CD4-positive, alpha-beta T cell treated with Interleukin-17A for 1 hour (primary cell): ENCODE measurements around the gene EIF5A.
A peak's percentile ranks its signal among the peaks of the same experiment; 100 is the strongest.
"Not testable (repeated sequence)": the region's sequence is repeated elsewhere in the genome, so short reads cannot be mapped to it uniquely, and the experiment has no call there.

Source experiments
- DNase-seq: peaks from one replicate; pipeline ENCODE4 v3.0.0-alpha.2; 2020

Gene EIF5A

DNA sequence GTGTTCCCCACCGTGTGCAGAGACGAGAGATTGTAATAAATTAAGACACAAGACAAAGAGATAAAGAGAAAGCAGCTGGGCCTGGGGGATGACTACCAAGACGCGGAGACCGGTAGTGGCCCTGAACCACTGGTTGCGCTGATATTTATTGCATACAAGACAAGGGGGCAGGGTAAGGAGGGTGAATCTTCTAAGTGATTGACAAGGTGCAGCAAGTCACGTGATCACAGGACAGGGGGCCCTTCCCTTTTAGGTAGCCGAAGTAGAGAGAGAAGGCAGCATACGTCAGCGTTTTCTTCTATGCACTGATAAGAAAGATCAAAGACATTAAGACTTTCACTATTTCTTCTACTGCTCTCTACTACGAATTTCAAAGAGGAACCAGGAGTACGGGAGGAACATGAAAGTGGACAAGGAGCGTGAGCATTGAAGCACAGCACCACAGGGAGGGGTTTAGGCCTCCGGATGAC, 25.2 kb downstream of the EIF5A start:
- peak; percentile 73 for DNase-seq

DNA sequence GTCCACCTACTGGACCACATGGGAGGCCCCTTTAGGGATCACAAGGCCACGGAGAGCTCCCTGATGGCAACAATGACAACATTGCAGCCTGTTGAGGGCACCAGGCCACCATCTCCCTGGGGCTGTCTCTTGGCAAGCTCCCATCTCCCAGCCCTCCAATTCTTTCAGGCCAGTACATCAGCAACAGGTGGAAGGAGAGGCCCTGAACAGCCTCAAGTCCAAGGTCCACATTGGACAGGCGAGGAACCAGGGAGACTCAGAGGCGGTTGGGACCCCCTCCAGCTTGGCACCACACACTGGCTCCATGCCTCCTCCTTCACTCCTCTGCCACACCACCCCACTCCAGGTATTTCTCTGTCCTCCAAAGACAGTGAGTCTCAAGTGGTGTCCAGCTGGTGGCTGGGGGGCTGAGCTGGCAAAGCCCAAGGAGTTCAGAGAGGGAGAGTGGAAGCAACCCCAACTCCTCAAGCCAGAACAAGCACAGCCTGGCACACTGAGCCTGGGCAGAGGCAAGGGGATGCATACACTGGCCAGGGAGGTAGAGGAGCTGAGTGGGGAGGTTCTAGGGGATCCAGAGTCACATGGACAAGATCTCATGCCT, 27.6 kb downstream of the EIF5A start:
- no peak for DNase-seq

DNA sequence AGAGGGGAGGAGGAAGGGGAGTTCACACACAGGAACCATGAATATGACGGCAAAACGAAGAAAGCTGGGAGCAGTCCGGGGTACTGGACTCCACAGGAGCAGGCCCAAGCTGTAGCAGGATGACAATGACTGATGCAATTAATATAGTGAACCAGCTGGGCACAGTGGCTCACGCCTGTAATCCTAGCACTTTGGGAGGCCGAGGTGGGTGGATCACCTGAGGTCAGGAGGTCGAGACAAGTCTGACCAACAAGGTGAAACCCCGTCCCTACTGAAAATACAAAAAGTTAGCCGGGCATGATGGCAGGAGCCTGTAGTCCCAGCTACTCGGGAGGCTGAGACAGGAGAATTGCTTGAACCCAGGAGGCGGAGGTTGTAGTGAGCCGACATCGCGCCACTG, 28.3 kb downstream of the EIF5A start:
- DNase-seq = not testable (repeated sequence)

DNA sequence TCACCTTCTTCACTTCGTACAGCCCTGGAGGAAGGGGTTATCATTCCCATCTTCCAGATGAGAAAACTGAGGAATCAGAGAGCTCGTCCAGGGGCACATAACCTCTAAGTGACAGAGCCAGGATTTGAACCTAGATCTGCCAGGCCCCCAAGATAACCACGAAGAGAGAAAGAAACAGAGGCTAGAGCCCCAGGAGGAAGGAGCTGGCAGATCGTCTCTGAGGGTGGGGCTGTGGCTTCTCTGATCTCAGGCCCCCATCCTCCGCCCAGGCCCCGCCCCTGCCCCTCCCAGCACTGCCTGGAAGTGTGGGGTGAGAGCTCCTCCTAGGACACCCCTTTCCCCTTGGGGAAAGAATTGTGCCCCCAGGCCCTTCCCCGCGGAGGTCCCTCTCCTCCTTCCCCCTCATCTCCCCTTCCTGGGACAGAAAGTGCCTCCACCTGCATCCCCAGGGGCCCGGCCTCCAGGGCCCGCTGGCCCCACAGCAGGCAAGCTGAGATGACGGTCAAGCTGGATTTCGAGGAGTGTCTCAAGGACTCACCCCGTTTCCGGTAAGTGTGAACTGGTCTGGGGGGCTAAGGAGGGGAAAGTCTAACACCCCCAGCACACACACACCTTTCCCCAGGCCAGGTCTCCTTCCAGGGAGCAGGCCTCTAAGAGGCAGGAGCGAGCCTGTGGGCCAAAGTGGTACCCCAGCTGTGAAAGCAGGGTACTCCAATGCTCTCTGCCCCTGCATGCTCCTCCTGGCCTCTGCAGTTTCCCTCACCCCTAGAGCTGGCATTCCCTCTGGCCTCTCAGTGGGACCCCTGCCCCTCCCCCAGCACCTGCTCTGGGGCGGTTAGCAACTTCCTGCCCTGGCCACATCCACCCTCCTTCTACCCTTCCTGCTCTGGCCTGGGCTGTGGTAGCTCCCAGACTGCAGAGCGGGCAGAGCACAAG, 29.1 kb downstream of the EIF5A start, which contains the start of gene ACAP1:
TSS of gene ACAP1 (plus strand) at position 290 of the 936 bp plus-strand sequence. CDS start at position 496, 206 bp downstream.
- peak; percentile 88 for DNase-seq

DNA sequence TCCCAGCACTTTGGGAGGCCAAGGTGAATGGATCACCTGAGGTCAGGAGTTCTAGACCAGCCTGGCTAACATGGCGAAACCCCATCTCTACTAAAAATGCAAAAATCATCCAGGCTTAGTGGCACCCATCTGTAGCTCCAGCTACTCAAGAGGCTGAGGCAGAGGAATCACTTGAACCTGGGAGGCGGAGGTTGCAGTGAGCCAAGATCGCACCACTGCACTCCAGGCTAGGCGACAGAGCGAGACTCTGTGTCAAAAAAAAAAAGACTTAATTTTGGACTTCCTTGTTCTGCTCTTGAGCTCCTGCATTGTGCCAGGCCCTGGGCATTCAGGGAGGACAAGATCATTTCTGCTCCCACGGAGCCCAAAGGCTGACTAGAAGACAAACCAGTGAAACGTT, 30.2 kb downstream of the EIF5A start:
- not testable (repeated sequence) for DNase-seq

DNA sequence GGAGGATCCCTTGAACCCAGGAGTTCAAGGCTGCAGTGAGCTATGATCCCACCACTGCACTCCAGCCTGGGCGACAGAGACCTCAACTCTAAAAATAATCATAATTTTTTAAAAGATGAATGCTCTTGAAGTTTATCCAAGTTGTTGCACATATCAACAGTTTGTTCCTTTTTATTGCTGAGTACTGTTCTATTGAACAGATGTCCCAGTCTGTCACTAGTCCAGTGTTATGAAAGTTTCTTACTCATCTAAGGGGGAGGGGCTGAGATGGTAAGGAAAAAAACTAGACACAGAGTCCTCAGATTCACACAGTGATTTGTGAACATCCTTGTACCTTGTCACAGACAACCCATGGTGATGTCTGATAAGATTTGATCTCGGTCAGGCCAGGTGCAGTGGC, 32.8 kb downstream of the EIF5A start:
- no peak for DNase-seq

DNA sequence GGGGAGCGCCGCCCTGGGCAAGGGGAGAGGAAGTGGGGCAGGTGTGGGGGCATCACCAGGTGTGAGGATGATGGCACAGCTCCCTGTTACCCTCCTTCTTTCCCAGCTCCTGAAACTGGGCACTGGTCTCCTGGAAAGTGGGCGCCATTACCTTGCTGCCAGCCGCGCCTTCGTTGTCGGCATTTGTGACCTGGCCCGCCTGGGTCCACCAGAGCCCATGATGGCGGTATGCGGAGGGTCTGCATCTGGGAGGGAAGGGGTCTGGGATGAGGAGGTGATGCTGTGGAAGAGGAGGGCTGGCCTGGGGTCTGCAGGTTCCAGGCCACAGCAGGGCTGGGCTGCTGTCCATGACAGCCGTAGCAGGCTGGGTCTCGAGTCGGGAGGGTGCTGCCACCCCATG, 34.4 kb downstream of the EIF5A start:
- DNase-seq = no peak

DNA sequence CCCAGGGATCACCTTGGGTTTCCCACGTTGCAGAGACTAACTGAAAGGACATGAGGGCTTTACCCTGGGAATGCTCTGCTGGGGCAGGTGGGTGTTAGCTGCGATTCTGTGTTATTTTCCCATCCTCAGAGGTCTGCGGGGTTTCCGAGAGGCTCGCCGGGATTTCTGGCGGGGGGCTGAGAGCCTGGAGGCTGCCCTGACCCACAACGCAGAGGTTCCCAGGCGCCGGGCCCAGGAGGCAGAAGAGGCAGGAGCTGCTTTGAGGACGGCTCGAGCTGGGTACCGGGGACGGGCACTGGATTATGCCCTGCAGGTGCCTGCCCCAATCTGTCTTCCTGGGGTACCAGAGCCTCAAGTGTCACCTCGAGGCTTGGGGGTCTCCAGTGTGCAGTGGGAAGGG, 35.8 kb downstream of the EIF5A start:
- no peak for DNase-seq

DNA sequence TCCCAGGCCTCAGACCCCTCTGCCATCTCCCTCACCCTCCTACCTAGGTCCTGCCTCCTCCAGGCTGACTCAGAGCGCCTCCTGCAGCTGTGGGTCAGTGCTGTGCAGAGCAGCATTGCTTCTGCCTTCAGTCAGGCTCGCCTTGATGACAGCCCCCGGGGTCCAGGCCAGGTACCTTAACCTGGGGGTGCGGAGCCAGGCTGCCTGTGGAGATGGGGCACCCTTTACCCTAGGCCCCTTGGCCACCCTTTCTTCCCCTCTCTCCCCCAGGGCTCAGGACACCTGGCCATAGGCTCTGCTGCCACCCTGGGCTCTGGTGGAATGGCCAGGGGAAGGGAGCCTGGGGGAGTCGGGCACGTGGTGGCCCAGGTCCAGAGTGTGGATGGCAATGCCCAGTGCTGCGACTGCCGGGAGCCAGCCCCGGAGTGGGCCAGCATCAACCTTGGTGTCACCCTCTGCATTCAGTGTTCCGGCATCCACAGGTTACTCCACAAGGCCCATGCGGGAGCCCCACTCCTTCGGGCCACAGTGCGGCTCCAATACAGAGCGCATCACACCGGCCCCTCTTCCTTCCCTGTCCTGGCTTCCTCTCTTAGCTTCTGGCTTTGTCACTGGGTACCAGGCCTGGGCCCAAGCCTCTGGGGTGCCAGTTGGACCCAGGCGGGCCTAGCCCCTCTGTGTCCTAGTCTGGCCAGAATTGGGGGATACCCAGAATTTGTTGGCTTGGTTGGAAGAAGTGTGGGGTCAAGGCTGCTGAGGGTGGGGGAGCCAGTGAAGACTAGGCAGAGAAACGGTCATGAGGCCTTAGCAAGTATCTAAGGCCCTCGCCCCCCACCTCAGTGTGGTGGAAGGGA, 39.6 kb downstream of the EIF5A start:
- no peak for DNase-seq

DNA sequence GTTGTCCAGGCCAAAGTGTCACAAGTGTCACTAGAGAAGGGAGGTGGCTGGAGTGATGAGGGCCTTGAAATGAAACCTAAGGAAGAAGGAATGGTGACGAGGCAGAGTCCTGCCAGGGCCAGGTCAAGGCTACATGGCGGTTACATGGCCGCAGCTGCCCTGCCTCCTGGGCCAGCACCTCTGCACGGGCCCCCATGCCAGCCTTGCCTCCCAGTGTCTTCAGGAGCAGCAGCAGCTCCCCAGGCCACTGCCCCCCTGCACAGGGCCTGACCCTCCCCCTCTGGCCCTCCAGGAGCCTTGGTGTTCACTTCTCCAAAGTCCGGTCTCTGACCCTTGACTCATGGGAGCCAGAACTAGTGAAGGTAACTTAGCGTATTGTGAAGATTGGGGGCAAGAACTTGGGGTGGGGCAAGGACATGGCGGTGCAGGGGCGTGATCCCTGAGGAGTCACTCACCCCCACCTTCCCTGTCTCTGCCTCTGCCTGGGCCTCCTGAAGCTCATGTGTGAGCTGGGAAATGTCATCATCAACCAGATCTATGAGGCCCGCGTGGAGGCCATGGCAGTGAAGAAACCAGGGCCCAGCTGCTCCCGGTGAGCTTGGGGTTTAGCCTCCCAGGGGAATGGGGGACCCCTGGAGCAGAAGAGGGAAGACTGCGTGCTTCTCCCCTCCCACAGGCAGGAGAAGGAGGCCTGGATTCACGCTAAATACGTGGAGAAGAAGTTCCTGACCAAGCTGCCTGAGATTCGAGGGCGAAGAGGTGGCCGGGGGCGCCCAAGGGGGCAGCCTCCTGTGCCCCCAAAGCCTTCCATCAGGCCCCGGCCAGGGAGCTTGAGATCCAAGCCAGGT, 40.4 kb downstream of the EIF5A start:
- no peak for DNase-seq

DNA sequence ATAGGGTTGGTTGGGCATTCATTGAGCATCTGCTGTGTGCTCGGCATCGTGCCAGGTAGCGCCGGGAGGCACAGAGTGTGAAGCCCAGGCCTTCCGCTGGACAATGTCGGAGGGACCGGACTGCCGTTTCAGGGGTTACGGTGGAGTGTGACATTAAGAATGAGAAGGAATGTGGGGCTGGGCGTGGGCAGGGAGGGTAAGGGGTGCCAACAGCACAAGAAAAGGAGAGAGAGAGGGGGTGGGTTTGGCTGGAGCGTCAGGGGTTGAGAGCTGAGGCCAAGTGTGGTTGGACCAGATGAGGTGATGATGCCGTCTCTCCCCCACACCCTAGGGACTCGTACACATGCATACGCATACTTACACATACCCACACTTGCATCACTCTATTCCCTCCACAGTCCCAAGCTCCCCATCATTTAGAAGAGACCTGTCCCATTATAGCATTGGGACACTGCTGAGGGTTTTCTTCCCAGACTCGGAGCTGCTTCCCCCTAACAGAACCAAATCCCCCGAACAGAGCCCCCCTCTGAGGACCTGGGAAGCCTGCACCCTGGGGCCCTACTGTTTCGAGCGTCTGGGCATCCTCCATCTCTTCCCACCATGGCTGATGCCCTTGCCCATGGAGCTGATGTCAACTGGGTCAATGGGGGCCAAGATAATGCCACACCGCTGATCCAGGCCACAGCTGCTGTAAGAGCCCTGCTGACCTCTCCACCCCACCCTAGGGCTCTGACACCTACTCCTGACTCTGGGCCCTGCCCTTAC, 41.2 kb downstream of the EIF5A start:
- no peak for DNase-seq

DNA sequence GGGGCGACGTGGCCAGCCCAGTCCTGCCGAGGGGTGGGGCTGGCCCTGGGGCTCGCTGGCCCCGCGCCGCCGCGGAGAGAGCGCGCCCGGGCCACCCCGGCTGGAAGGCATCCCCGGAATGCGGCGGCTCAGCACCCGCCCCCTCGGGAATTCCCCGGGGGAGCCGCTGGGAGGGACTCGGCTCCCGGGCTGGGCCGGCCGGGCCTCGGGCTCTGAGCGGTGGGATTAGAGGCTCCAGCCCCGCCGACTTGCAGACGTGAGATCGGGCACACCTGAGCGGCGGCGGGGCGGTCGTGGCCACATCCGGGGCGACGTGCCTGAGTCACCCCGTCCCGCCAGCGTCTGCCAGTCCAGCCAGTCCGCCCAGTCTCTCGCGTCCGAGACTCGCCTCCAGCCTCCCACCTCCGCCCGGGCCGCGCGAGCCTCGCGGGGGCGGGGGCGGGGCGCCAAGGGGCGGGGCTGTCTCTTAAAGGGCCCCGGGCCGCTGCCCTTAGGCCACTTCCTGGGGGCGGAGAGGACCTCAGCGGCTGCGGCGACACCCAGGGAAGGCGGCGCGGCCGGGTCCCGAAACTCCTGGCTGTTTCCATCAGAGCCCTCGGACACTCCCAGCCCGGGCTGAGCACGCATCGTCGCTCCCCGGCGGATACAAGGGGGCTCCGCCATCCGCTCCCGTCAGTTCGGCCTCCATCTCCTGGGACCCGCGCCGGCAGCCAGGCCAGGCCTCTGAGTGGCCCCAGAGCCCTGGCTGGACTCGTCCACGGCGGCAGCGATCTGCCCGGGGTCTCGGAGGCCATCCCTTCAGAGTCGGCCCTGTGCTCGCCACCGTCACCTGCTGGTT, 44.5 kb downstream of the EIF5A start, which contains the start of gene KCTD11:
TSS of gene KCTD11 (plus strand) at position 498 of the 838 bp plus-strand sequence.
- DNase-seq = peak; percentile 84

DNA sequence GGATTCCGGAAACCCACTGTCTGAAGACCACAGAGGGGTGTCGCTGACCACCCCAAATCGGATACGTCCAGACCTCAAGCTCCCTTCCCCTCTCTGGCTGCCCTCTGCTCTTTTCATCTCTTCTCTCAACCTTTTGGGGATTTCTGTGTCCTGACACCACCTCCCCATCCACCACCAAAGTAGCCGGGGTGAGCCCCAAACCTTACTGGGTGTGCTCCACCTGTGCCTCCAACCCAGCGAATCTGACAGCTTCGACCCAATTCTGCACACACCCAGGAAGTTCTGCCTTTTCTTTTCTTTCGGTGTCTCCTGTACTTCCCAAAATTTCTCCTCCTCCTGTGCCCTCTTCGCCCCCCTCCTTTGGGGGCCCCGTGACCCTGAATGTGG, 45.1 kb downstream of the EIF5A start:
- DNase-seq = peak; percentile 30

DNA sequence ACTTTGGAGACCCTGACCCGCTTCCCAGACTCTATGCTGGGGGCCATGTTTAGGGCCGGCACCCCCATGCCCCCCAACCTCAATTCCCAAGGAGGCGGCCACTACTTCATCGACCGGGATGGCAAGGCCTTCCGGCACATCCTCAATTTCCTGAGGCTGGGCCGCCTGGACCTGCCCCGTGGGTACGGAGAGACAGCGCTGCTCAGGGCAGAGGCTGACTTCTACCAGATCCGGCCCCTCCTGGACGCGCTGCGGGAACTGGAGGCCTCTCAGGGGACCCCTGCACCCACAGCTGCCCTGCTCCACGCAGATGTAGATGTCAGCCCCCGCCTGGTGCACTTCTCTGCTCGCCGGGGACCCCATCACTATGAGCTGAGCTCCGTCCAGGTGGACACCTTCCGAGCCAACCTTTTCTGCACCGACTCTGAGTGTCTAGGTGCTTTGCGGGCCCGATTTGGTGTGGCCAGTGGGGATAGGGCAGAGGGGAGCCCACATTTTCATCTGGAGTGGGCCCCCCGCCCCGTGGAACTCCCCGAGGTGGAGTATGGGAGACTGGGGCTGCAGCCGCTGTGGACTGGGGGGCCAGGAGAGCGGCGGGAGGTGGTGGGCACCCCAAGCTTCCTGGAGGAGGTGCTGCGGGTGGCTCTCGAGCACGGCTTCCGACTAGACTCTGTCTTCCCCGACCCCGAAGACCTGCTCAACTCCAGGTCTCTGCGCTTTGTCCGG, 45.6 kb downstream of the EIF5A start:
- DNase-seq = no peak

DNA sequence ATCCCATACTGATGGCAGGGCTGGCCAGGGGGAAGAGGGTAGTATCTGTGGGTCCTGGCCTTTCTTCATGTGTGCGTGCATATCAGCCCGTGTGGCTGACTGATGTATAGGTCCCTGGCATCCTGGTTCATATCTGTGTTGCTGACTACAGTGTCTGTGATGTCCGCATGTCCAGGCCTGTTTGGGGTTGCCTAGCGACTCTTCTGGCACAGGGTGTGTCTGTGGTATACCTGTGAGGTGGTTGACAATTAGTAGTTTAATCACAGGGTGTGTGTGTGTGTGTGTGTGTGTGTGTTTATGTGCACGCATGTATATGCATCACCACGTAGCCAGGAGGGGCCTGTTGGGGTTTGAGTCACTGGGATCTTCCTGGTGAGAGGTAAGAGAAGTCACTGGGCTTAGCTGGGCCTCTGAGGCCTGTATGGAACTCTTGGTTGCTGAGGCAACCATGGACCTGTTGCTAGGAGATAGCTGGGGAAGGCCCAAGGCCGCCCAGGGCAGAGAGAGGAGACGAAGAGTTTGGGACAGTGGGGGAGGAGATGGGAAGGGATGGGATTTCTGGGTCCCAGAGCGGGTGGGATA, 46.9 kb downstream of the EIF5A start:
- DNase-seq = peak; percentile 38

DNA sequence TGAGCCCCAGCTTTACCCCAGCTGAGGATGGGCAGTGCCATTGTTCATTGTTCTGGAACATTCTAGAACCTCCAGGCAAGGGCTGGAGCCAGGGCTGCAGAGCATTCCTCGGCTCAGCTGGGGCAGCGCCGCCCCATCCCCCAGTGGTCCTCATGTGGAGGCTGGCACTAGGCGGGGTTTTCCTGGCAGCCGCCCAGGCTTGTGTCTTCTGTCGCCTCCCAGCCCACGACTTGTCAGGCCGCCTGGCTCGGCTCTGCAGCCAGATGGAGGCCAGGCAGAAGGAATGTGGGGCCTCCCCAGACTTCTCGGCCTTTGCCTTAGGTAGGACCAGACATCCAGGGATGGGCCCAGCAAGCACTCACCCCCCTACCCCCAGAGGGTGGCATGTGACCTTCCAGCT, 47.6 kb downstream of the EIF5A start, which contains the start of gene TMEM95:
TSS of gene TMEM95 (plus strand) at position 104 of the 400 bp plus-strand sequence. CDS start at position 153, 49 bp downstream.
- DNase-seq = no peak

DNA sequence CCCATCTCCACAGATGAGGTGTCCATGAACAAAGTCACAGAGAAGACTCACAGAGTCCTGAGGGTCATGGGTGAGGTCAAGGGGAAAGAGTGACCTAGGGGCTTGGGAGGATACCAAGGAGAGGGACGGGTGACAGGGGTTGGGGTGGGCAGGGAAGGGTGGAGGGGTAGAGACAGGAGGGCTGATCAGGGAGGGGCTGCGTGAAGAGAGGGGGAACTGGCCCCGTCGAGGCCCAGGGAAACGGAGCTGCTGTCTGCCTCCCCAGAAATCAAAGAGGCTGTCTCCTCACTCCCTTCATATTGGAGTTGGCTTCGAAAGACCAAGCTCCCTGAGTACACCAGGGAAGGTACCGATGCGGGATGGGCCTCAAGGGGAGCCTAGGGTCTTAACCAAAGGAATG, 48.1 kb downstream of the EIF5A start:
- no peak for DNase-seq

DNA sequence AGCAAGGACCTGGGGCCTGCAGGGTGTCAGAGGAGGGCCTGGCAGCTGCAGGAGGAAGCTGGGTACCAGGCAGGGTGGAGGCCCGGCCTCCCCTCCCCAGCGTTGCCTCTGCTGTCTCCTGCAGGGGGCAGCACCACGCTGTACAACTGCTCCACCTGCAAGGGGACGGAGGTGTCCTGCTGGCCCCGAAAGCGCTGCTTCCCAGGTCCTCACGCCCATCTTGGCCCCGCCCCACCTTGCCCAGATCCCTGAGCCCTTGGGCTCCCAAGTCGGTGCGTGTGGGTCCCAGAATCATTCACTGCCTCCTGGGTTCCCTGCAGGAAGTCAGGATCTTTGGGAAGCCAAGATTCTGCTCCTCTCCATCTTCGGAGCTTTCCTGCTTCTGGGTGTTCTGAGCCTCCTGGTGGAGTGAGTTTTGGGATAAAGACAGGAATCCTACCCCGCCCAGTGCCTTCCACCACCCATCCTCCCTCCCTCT, 48.7 kb downstream of the EIF5A start:
- peak; percentile 88 for DNase-seq

DNA sequence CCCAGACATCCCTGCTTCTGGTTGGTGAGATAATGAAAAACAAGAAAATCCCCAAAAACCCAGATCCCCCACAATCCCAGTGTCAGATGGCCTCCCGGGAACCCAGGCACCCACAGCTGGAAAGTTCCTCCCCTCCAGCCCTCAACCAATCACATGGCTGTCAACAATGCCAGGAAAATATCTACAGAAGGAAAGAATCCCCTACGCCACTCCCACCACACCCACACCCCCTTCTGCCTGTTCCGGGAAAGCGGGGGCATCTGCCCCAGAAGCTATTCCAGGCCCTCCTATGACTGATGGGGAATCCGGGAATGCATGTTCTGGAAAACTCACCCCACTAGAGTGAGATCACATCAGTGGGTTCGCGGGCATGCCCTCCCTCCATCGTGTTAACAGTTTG, 49.3 kb downstream of the EIF5A start:
- DNase-seq = no peak
